NCI-H524 treated with DMSO at 0.1 percent for 48 hours (cell line): ENCODE results near the gene SYS1.

ENCODE experiments used
- DNase-seq: peaks from one replicate; lab custom pipeline; 2025; lab: John Stamatoyannopoulos, UW

Gene SYS1

DNA sequence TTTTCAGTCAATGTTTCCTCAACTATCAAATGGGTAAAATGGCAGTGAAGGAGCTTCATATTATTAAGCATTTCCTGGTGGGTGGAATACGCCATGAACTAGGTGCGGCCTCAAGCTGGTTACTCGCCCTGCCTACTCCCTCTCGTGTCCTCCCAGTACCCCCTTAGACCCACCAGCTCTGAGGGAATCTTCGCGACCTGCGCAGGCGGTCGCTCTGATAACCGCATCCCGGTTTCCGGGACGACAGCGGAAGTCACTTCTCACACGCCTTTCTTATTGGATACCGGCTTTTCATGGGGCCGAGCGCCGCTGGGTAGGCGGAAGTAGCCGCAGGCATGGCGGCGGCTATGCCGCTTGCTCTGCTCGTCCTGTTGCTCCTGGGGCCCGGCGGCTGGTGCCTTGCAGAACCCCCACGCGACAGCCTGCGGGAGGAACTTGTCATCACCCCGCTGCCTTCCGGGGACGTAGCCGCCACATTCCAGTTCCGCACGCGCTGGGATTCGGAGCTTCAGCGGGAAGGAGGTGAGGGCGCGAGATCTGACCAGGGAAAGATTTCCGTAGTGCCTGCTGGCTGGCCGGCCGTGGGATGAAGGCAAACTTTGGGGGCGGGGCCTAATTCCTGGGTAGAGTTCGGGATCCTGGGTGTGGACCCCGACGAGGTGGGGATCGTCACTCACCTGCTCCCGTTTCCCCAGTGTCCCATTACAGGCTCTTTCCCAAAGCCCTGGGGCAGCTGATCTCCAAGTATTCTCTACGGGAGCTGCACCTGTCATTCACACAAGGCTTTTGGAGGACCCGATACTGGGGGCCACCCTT lies 53.1 kb downstream of the SYS1 start, which contains the start of gene PIGT:
TSS of gene PIGT (plus strand) at position 320 of the 816 bp plus-strand sequence. CDS start at position 336, 16 bp downstream.
- DNase-seq = peak; percentile 27

DNA sequence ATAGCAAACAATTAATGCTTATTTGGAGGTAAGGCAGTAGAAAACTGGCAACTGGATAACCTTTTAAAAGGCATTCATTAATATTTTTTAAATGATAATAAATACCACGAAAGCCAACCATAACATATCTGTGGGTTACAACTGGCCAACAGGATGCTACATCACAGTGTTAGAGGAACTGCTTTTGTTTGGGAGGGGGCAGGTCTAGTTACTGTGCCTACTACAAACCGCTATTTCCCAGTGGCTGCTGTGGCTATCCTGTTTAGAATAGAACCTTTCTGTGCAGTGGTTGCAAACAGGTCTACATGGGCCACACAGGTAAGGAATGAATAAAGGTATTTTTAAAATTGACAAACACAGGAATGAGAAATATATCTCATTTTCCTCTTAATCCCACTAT lies 54.0 kb downstream of the SYS1 start:
- no peak for DNase-seq
